Measurements from ENCODE around the gene NINJ2.

Gene NINJ2

DNA sequence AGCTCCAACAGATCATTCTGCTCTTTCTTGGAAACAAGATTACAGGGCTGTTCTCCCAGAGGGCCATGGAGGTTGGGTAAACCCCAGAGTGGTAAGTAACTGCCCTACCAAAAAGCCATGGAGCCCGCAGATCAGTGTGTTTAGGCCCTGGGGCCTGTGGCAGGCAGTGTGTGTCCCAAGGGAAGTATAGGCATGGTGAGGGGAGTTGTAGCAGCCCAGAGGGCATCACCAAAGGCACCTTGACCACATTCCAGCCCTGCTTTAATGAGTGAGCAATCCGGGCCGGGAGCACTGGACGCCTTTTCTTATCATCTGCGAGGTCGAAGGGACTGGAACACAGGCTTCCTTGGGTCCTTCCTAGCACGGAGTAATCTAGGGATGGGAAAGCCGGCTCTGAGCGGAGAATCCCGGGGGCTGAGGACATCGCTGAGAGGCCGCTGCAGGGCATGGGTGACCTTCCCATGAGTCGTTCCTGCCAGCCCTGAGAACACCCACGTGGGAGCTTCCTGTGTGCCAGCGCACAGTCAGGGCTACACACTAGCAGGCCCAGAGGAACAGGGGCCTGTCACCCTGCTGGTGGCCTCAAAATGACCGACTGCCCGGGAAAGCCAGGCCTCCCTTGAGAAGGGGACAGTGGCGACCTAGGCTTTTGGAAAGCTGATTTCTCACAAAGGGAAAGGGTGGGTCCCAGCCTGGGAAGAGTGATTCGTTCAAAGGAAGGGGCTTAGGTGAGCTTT lies 91.3 kb downstream of the NINJ2 start:
- ATAC-seq (peak; percentile 2), DNase-seq (no peak)
- no peaks in the 10 kb centered on the region for H3K9me3 Mint-ChIP-seq
- H3K4me3 Mint-ChIP-seq, result no peak overlapping the region
- H3K27ac Mint-ChIP-seq, result peak overlapping the region; percentile 63
- H3K4me1 Mint-ChIP-seq, result peaks cover 55% of the 10 kb centered on the region
- H3K36me3 Mint-ChIP-seq (ENCODE audit: low read depth), result no peaks in the 10 kb centered on the region
- H3K27me3 Mint-ChIP-seq, result no peaks in the 10 kb centered on the region

DNA sequence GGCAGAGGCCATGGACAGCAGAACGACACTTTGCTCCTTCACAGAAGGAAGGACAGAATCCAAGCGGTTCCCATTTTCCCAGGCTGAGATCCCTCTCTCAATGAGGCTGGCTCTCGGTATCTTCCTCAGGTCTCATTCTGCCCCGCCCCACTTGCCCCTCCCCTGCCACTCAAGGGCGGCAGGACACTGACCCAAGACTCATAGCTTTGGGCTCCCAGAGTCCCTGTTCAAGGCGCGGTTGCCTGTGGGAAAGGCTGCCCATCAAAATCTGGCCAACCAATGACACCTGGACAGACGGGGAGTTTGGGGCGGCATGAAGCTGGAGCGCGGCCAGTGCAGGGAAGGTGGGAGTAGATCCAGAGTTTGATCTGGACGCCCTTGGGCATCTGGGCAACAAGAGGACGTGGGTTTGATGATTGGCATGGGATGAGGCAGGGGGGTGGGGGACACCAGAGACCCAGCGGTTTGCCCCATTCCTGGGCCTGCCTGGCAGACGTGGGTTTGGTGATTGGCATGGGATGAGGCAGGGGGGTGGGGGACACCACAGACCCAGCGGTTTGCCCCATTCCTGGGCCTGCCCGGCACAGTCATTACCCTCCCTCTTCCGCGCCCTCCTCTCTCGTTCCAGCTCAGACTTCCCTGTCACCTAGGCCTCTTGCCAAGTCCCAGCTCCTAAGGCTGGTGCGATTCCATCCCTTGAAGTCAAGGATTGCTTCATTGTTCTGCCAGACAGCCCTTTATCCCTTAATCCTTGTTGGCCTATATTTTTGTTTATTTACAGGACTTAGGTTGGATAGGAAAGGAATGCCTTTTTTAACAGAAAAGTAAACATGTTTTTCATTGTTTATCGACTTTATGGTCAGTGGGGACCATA lies 92.1 kb downstream of the NINJ2 start:
- Mint-ChIP-seq H3K4me1 (peaks cover 52% of the 10 kb centered on the region), H3K9me3 (no peaks in the 10 kb centered on the region), H3K27me3 (no peaks in the 10 kb centered on the region), H3K4me3 (no peak overlapping the region), H3K27ac (no peak overlapping the region), H3K36me3 (ENCODE audit: low read depth) (no peaks in the 10 kb centered on the region)
- DNase-seq (no peak), ATAC-seq (no peak)

DNA sequence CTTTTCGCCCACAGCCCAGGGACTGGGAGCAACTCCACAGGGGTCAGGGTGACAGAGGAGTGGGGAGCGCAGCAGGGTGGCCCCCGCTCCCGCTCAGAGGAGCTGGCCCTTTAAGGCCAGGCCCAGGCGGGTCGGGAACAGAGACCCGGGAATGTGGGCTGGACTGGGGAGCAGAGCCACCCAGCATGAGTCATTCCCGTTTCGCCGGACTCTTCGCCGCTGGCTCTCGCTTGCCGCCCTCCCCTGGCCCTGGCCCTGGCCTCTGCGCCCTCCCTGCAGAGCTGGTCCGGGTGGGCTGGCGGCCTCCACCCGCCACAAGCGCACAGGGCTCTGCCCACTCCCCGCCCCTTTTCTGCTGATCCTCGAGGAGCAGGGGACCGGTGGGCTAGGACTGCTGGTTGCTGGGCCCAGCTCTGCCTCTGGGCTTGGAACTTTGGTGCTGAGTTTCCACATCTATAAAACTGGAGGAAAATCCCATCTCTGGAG lies 92.8 kb downstream of the NINJ2 start:
- no peak for ATAC-seq
- no peaks in the 10 kb centered on the region for H3K36me3 Mint-ChIP-seq (ENCODE audit: low read depth)
- H3K4me1 Mint-ChIP-seq, result peaks cover 52% of the 10 kb centered on the region
- H3K27me3 Mint-ChIP-seq, result no peaks in the 10 kb centered on the region
- no peak overlapping the region for H3K4me3 Mint-ChIP-seq
- DNase-seq, result no peak
- no peaks in the 10 kb centered on the region for H3K9me3 Mint-ChIP-seq
- H3K27ac Mint-ChIP-seq, result no peak overlapping the region

DNA sequence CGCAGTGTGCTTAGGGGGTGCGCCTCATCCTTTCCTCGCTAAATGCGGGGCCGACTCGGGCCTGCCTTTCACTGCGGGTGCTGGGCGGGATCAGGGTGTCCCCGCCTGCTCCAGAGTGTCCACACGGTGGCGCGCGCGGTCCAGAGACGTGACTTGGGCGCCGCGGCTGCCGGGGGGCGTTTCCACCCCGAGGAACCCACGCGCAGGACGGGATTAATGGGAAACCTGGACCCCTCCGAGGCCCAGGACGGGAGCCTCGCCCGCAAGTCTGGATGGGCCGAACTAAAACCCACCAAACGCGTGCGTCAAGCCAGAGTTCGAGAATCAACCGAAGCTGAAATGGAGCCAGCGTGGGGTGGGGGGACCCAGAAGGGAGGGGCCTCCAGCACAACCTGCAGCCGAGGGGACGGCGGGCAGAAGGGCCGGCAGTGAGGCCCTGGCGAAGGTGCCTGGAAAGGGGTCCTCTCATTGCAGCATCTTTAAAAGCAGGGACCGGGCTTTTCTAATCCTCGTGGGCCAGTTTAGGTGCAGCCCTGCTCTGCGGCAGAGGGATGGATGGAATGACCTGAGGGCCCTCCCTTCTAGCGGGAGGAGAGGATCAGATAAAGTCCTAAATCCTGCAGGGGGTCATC lies 93.3 kb downstream of the NINJ2 start:
- Mint-ChIP-seq H3K27ac (peak overlapping the region; percentile 49), H3K4me3 (peak overlapping the region; percentile 77), H3K4me1 (peaks cover 52% of the 10 kb centered on the region), H3K27me3 (no peaks in the 10 kb centered on the region), H3K9me3 (no peaks in the 10 kb centered on the region), H3K36me3 (ENCODE audit: low read depth) (no peaks in the 10 kb centered on the region)
- peak; percentile 88 for ATAC-seq
- peak; percentile 93 for DNase-seq

DNA sequence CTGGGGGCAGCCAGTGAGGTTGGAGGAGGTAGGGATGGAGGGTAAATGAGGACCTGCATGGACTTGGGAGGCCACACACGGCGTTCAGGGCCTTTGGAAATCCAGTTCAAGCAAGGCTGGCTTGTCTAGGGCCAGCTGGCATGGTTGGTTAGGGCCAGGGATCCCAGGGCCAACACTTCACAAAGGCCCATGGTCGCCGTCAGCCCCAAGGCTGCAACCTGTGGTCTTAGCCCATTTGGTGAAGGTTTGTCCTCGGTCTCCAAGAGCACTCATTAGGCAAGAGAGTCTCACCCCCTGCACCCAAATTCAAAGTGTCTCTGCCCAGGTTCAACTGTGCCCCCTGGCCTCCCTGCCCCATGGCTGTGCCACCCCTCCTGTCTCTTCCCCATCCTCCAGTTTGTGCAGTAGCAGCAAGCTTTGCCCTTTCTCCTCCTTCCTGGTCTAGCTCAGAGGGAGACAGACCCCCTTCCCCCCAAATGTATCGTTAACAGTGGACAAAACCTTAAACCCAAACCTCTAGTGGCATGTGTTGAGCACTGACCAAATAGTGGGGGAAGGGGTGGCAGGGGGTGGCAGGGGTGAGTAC lies 94.1 kb downstream of the NINJ2 start:
- no peak for DNase-seq
- Mint-ChIP-seq H3K27ac (no peak overlapping the region), H3K27me3 (no peaks in the 10 kb centered on the region), H3K4me1 (peaks cover 50% of the 10 kb centered on the region), H3K4me3 (peak overlapping the region; percentile 77), H3K36me3 (ENCODE audit: low read depth) (no peaks in the 10 kb centered on the region), H3K9me3 (no peaks in the 10 kb centered on the region)
- no peak for ATAC-seq

DNA sequence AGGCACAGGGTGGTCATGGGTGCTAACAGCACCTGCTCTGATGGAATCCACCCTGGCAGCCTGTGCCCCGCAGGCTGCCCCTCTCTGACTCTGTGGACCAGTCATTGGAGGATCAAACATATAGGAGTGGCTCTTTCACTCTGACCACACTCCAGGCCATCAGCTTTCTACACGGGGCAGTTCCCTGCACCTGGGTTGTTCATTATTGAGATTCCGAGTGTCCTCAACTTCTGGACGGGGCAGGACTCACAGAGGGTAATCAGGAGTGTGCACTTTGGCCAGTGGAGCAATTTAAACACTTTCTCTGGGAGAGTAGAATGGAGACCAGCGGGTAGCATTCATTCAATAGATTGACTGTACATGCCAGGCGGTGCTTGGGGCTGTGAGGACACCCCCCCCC lies 94.8 kb downstream of the NINJ2 start:
- no peak for ATAC-seq
- Mint-ChIP-seq H3K27ac (no peak overlapping the region), H3K27me3 (no peaks in the 10 kb centered on the region), H3K36me3 (ENCODE audit: low read depth) (no peaks in the 10 kb centered on the region), H3K4me1 (peaks cover 55% of the 10 kb centered on the region), H3K9me3 (no peaks in the 10 kb centered on the region), H3K4me3 (no peak overlapping the region)
- DNase-seq, result no peak

DNA sequence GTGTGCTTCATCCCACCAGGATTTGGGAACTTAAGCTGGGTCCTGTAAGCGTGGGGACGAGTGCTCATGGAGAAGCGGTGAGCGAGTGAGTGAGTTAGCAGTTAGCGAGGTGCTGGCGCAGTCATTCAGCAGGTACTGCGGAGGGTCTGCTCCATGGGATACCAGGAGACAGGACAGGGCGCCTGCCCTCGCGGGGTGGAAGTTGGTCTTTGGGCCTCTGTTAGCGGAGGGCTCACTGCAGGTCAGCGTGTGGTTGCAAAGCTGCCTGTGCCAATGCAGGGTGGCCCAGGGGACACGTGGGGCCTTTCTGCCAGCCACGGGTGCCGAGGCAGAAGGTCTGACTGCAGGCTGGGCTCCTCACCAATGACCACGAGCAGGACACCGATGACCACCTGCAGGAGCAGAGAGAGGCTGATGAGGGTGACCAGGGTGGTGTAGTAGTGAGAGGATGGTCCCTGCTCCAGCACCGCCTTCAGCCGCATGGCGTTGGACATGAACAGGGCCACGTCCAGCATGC lies 97.6 kb downstream of the NINJ2 start:
- no peak for ATAC-seq
- no peaks in the 10 kb centered on the region for H3K9me3 Mint-ChIP-seq
- H3K27me3 Mint-ChIP-seq, result no peaks in the 10 kb centered on the region
- H3K4me3 Mint-ChIP-seq, result no peak overlapping the region
- H3K36me3 Mint-ChIP-seq (ENCODE audit: low read depth), result no peaks in the 10 kb centered on the region
- DNase-seq, result no peak
- peaks cover 55% of the 10 kb centered on the region for H3K4me1 Mint-ChIP-seq
- H3K27ac Mint-ChIP-seq, result no peak overlapping the region

DNA sequence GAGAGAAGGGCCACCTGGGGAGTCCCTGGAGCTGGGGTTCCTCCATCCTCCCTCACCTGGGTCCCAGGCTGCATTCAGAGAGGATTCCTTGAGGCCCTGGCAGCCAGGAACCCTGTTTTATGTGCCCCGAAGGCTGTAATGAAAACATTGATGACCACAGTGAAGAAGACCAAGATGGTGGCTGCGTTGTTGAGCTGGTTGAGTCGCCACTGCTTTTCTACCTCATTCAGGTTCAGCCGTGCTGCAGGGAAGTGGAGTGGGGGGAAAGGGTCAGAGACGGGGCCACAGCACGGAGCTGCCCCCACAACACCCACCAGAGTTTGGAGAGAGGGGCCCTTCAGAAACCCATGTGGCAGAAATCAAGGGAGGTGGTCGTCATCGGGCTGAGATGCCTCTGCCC lies 98.1 kb downstream of the NINJ2 start:
- no peaks in the 10 kb centered on the region for H3K9me3 Mint-ChIP-seq
- no peaks in the 10 kb centered on the region for H3K36me3 Mint-ChIP-seq (ENCODE audit: low read depth)
- DNase-seq, result no peak
- H3K4me1 Mint-ChIP-seq, result peaks cover 55% of the 10 kb centered on the region
- H3K27me3 Mint-ChIP-seq, result no peaks in the 10 kb centered on the region
- H3K27ac Mint-ChIP-seq, result no peak overlapping the region
- no peak overlapping the region for H3K4me3 Mint-ChIP-seq
- no peak for ATAC-seq

DNA sequence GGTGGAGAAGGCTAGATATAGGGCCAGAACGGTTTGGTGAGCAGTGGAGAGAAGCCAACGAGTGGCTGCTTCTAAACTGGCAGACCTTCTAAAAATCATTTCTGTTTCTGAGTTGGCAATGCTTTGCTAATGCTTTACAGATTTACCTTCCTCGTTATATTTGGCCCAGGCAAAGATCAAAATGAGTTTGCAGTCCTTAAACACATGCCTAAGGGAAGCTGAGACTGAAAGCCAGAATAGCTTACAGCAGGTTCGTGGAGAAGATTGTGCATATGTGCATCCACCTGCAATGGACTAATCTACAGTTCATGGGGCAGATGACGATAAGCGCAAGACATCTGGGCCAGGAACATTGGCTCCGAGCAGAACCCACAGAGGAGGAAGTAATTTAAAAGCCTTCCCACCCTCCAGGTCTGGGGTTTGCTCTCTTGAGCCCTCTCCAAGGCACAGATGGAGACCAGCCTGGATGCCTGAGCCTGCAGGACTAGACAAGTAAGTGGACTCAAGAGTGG lies 99.4 kb downstream of the NINJ2 start:
- no peaks in the 10 kb centered on the region for H3K9me3 Mint-ChIP-seq
- H3K4me3 Mint-ChIP-seq, result peak overlapping the region; percentile 55
- peaks cover 47% of the 10 kb centered on the region for H3K4me1 Mint-ChIP-seq
- ATAC-seq (no peak), DNase-seq (no peak)
- no peaks in the 10 kb centered on the region for H3K27me3 Mint-ChIP-seq
- H3K27ac Mint-ChIP-seq, result peak overlapping the region; percentile 60
- no peaks in the 10 kb centered on the region for H3K36me3 Mint-ChIP-seq (ENCODE audit: low read depth)

DNA sequence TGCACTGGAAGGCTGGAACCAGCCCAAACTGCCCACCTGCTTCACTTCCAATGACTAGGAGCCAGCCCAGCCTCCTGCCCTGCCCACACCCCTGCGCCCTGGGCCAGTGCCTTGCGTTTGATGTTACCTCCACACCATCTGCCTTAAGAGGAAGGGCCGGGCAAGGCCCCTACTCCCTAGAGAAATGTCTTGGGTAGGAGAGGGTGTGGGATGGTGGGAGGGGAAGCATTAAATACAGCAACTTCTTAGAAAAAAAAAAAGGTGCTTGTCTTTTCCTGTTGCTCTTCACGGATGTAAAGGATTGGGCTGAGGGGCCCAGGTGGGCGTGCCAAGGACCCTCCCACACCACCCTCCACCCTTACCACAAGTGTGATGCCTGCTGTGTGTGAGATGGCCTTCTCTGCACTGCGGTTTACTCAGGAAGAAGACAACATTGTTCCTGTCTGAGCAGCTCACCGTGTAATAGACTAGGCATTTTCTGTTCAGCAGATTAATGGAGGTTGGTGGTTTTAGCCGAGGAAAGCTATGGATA lies 99.9 kb downstream of the NINJ2 start:
- no peaks in the 10 kb centered on the region for H3K36me3 Mint-ChIP-seq (ENCODE audit: low read depth)
- H3K9me3 Mint-ChIP-seq, result no peaks in the 10 kb centered on the region
- peaks cover 44% of the 10 kb centered on the region for H3K4me1 Mint-ChIP-seq
- DNase-seq, result peak; percentile 45
- H3K27ac Mint-ChIP-seq, result peak overlapping the region; percentile 60
- H3K27me3 Mint-ChIP-seq, result no peaks in the 10 kb centered on the region
- peak; percentile 81 for ATAC-seq
- peak overlapping the region; percentile 55 for H3K4me3 Mint-ChIP-seq

DNA sequence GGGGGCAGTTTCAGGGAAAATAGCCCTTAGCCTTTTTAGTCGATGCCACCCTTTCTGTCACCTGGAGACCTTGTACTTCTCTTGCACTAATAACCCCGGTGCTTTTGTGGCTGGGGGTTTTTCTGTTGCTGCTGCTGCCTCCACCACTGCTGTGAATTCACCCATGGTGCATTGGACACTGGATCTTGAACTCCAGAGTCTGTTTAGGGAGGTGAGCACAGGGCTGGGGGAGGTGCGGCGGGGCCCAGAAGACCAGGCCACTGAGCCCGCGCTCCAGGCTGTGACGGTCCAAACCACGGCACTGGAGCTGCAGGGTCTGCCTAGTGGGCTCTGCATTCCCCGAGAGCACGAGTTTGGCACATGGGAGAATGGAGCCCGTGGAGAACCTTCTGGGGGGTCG lies 100.6 kb downstream of the NINJ2 start:
- Mint-ChIP-seq H3K4me1 (peaks cover 42% of the 10 kb centered on the region), H3K4me3 (no peak overlapping the region), H3K36me3 (ENCODE audit: low read depth) (no peaks in the 10 kb centered on the region), H3K9me3 (no peaks in the 10 kb centered on the region), H3K27ac (no peak overlapping the region), H3K27me3 (no peaks in the 10 kb centered on the region)
- DNase-seq (no peak), ATAC-seq (no peak)

DNA sequence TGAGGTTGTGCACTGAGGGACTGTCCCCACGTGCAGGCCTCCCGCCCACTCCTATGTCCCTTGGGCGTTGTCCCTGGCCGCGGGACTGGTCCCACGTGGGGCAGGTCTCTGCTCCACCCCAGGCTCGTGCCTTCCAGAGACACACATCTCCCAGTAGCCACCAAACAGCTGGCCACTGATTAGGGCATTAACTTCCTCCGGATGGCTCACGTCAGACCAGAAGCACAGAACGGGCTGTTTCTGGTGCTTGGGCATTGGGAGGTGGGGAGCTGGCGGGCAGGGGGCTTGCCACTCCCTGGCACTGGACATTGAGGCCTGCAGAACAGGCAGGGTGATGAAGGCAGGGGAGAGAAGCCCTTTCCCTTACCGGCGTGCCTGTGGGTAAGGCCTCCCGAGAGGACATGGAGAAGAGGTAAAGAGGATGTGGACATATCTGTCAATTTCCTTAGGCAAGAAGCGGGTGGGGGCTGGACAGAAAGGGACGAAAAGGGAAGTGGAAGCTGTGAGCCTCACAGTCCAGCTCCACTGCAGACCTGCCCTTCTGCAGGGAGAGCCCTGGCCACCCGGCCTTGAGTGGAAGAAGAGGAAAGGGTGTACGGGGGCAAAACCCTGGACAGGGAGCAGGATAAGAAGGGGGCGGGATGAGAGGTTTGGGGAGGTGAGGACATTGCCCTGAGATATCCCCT lies 101.2 kb downstream of the NINJ2 start:
- H3K27me3 Mint-ChIP-seq, result no peaks in the 10 kb centered on the region
- no peaks in the 10 kb centered on the region for H3K36me3 Mint-ChIP-seq (ENCODE audit: low read depth)
- H3K4me3 Mint-ChIP-seq, result no peak overlapping the region
- ATAC-seq (no peak), DNase-seq (no peak)
- peaks cover 42% of the 10 kb centered on the region for H3K4me1 Mint-ChIP-seq
- no peak overlapping the region for H3K27ac Mint-ChIP-seq
- no peaks in the 10 kb centered on the region for H3K9me3 Mint-ChIP-seq

DNA sequence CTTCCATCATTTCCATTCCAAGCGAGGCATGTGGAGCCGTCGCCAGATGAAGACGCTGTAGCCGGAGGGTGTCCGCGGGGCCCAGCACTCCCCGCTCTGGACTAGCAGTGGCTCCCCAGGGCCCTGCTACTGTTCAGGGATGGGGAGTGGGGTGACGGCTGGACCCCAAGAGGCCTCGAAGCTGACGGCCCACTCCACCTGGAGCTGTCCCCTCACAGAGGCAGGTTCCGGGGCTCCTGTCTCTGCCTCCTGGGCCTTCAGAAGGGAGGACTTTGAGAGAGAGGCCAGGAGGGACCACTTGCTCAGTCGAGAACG lies 101.9 kb downstream of the NINJ2 start:
- Mint-ChIP-seq H3K27ac (no peak overlapping the region), H3K36me3 (ENCODE audit: low read depth) (no peaks in the 10 kb centered on the region), H3K4me3 (no peak overlapping the region), H3K4me1 (peaks cover 42% of the 10 kb centered on the region), H3K27me3 (no peaks in the 10 kb centered on the region), H3K9me3 (no peaks in the 10 kb centered on the region)
- DNase-seq, result no peak
- ATAC-seq, result no peak

Data from activated naive CD8-positive, alpha-beta T cell treated with anti-CD3 and anti-CD28 coated beads, Interleukin-2, amount 50 U/mL, for 24 hours (primary cell).